BJ (cell line): ENCODE results near the gene SFTPB. TPM values are rescaled to one million over a fixed set of nuclear protein-coding genes. Genes with fewer than 3 reads are reported as not detected.
"Not testable (repeated sequence)": the region's sequence is repeated elsewhere in the genome, so short reads cannot be mapped to it uniquely, and the experiment has no call there.

ENCODE experiments used
- CTCF ChIA-PET: fragments of 350-600 bp; formaldehyde crosslinking; extraction: SDS; loops from one replicate; lab custom pipeline; 2021; ENCODE audit warnings: antibody characterized with exemption, inconsistent platforms; lab: Yijun Ruan, JAX
- POLR2A ChIA-PET: fragments of 300-600 bp; sonication (Branson Sonifier 250); formaldehyde crosslinking; extraction: SDS; loops from one replicate; lab custom pipeline; 2021; ENCODE audit warnings: antibody characterized with exemption; lab: Charles Lee
- DNase-seq: peaks from one replicate; pipeline ENCODE4 v3.0.0-alpha.2; 2011; ENCODE audit warnings: low read depth
- H3K27me3 ChIP-seq: 2 replicates; pipeline ENCODE4 v1.6.0; 2011; ENCODE audit warnings: low read length; ENCODE audit not compliant: control insufficient read depth, insufficient read depth
- H3K36me3 ChIP-seq: 2 replicates; pipeline ENCODE4 v1.5.1; 2011; ENCODE audit warnings: low read length; ENCODE audit not compliant: control insufficient read depth, insufficient read depth
- H3K4me3 ChIP-seq: 2 replicates; pipeline ENCODE4 v1.5.1; 2011; ENCODE audit warnings: low read depth, mild to moderate bottlenecking, control low read depth, low read length
- polyA plus RNA-seq: library from polyadenylated mRNA; depleted of rRNA; stranded (reverse); fragments of >200 nt; gene quantifications from 2 replicates; pipeline ENCODE4 v1.2.3, GENCODE V29; 2011
- TF ChIP-seq, protein P1 (sequence below): IDR thresholded peaks from 2 replicates; pipeline ENCODE4 v1.5.1; 2011; ENCODE audit warnings: low read depth, mild to moderate bottlenecking, control low read depth, inconsistent platforms, low read length, moderate library complexity; ENCODE audit not compliant: insufficient read depth

Gene SFTPB
- polyA plus RNA-seq, 1 experiment = not detected

- H3K27me3 ChIP-seq = no peaks in the 10 kb centered on the region
- DNase-seq = no peak
- CTCF ChIA-PET = interaction anchor here (1.1 to 4.2 kb wide), 6 partner anchors 12 to 124 kb away, joined by 3 to 17 read pairs (median 5); no protein-coding TSS in a partner anchor
- TF ChIP-seq, protein P1, sequence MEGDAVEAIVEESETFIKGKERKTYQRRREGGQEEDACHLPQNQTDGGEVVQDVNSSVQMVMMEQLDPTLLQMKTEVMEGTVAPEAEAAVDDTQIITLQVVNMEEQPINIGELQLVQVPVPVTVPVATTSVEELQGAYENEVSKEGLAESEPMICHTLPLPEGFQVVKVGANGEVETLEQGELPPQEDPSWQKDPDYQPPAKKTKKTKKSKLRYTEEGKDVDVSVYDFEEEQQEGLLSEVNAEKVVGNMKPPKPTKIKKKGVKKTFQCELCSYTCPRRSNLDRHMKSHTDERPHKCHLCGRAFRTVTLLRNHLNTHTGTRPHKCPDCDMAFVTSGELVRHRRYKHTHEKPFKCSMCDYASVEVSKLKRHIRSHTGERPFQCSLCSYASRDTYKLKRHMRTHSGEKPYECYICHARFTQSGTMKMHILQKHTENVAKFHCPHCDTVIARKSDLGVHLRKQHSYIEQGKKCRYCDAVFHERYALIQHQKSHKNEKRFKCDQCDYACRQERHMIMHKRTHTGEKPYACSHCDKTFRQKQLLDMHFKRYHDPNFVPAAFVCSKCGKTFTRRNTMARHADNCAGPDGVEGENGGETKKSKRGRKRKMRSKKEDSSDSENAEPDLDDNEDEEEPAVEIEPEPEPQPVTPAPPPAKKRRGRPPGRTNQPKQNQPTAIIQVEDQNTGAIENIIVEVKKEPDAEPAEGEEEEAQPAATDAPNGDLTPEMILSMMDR = no peak
- H3K4me3 ChIP-seq = no peak overlapping the region
- H3K36me3 ChIP-seq = no peaks in the 10 kb centered on the region
- POLR2A ChIA-PET = no interaction called here
Measured at GRCh38 chr2:85673716-85674375, 5.8 kb upstream of the SFTPB start.

DNA sequence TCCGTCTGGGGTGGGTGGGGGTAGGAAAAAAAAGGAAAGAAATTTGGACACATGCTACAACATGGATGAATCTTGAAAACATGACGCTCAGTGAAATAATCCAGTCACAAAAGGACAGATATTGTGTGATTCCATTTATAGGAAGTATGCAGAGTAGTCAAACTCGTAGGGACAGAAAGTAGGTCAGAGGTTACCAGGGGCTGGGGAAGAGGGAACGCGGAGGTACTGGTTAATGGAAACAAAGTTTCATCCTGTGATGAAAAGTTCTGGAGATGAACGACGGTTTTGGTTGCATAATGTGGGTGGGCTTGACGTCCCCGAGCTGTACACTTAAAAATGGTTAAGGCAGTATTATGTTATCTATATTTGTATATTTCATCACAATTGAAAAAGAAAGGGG lies 4.5 kb upstream of the SFTPB start:
- CTCF ChIA-PET = interaction anchor here (4.2 kb wide), 1 partner anchor 34 kb away, joined by 17 read pairs; no protein-coding TSS in a partner anchor
- Histone ChIP-seq H3K27me3 (no peaks in the 10 kb centered on the region), H3K36me3 (no peaks in the 10 kb centered on the region), H3K4me3 (no peak overlapping the region)
- TF ChIP-seq, protein P1 = no peak
- DNase-seq = no peak
- POLR2A ChIA-PET = no interaction called here

GRCh38 chr2:85670416-85670815 lies 2.4 kb upstream of the SFTPB start:
- CTCF ChIA-PET = interaction anchor here (0.9 to 1.5 kb wide), 3 partner anchors 9 to 13 kb away, joined by 3 to 5 read pairs (median 4); no protein-coding TSS in a partner anchor
- POLR2A ChIA-PET, DNase-seq, H3K4me3 ChIP-seq, H3K27me3 ChIP-seq, H3K36me3 ChIP-seq: not testable (repeated sequence)

GRCh38 chr2:85669549-85669948 lies 1.6 kb upstream of the SFTPB start:
- DNase-seq = no peak
- H3K36me3 ChIP-seq = no peaks in the 10 kb centered on the region
- no peaks in the 10 kb centered on the region for H3K27me3 ChIP-seq
- POLR2A ChIA-PET = no interaction called here
- CTCF ChIA-PET = interaction anchor here (0.6 to 1.5 kb wide), 4 partner anchors 11 to 144 kb away, joined by 3 to 4 read pairs (median 4); no protein-coding TSS in a partner anchor
- TF ChIP-seq, protein P1 = no peak
- H3K4me3 ChIP-seq = no peak overlapping the region

DNA sequence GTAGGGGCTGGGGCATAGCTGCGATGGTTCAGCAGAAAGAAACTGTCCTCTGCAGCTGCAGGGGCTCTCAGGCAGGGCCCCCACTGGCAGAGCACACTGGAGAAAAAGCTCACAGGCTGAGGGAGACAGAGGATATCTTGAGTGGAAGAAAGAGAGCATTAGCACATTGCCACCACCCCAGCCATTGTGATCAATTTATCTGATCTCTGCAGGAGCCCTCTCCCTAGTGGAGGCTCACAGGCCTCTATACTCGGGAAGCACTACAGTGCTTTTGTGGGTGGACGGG lies 801 bp upstream of the SFTPB start:
- CTCF ChIA-PET = interaction anchor here (0.6 to 1.2 kb wide), 4 partner anchors 11 to 60 kb away, joined by 3 to 4 read pairs (median 3); no protein-coding TSS in a partner anchor
- Histone ChIP-seq H3K27me3 (no peaks in the 10 kb centered on the region), H3K36me3 (no peaks in the 10 kb centered on the region), H3K4me3 (no peak overlapping the region)
- DNase-seq = no peak
- POLR2A ChIA-PET = no interaction called here
- TF ChIP-seq, protein P1 = no peak

- Histone ChIP-seq H3K27me3 (no peaks in the 10 kb centered on the region), H3K36me3 (no peaks in the 10 kb centered on the region), H3K4me3 (no peak overlapping the region)
- TF ChIP-seq, protein P1 = no peak
- no peak for DNase-seq
- ChIA-PET POLR2A (no interaction called here), CTCF (interaction anchor here (1.1 to 2.9 kb wide), 2 partner anchors 12 to 83 kb away, joined by 3 to 13 read pairs; no protein-coding TSS in a partner anchor)
Measured at GRCh38 chr2:85667561-85668008, 414 bp downstream of the SFTPB start.
